Adrenal gland (tissue), 5 donors: ENCODE data around the gene COL12A1.

Experiments
- CTCF ChIP-seq, 6 experiments: fragments of 450-650 bp in 4 of 6; fragments of 200-600 bp in 2 of 6; sonication (generic) in 1 of 6; IDR thresholded peaks; 1 replicate in 5 of 6; 2 replicates in 1 of 6; pipeline versions ENCODE4 v1.5.1 to v1.8.0; 2016 to 2021; ENCODE audit warnings: antibody characterized with exemption in 6 of 6, mild to moderate bottlenecking in 2 of 6, moderate library complexity in 1 of 6
- POLR2A ChIP-seq, 2 donors: fragments of 450-650 bp; IDR thresholded peaks; one replicate each; pipeline ENCODE4 v1.6.1; 2017; ENCODE audit warnings: antibody characterized with exemption in 2 of 2, mild to moderate bottlenecking in 2 of 2, moderate library complexity in 1 of 2
- donor health status: DM: no; HTN: no; CAD: no.

DNA sequence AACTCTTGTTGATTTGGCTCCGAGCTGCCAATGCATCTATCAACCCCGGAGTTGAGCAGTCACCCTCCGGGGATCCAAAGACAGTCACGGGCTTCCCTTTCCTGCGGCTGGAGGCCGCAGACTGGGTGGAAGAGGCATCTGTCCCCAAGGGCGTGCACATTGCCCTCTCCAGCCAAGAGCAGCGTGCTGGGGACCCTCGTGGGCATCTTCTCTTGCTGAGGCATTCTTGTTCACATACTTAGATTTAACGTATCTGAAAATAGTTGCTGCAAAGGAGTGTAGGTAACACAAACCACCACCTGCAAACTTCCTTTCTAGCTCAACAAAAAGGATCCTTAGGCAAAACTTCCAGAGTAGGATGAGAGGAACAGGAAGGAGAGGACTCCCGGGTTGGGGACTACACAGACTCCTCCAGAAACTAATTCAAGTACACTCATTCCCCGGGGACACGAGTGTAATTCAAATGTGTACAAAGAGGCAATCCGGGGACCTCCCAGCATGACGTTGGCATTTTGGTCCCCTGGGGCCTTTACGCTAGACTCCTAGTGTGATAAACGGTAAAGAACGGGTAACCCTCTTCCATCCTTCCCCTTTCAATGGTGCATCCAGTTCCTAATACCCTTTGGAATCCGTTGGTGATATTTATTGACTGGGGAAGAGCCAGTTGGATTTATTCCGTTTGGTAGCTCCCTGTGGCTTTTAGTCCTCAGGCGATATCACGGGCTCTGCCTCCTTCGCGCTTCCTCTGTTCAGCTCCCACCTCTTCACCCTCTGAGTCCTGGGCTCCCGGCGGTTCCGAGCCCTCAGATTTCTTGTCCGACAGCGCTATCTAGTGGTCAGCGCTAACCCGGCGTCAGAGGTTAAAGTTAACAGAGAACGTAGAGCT is 2.7 kb upstream of the COL12A1 start:
- peak; percentile 66 to 89 (median 84) for TF ChIP-seq CTCF (IDR thresholded peaks at IDR 0.05)
- no peak for TF ChIP-seq POLR2A (IDR thresholded peaks at IDR 0.05)
